Stimulated activated CD4-positive, alpha-beta T cell treated with anti-CD3 and anti-CD28 coated beads, TNF-alpha, amount 100 ng/mL, for 1 hour (primary cell): Measurements from ENCODE around the gene SEPTIN8.

Experiments
- DNase-seq, 3 donors: peaks; one replicate each; pipeline ENCODE4 v3.0.0-alpha.2; 2020; ENCODE audit warnings: low read depth in 3 of 3, low spot score in 1 of 3

SEPTIN8 gene

GRCh38 chr5:132777209-132778069 is at the start of gene SEPTIN8:
Gene SEPTIN8, minus strand, starts transcription at chr5:132777239. Its CDS starts 102 bp downstream, at chr5:132777137.
- DNase-seq = peak in 2 of 3 donors; percentile 7 to 23

GRCh38 chr5:132826424-132827082 is 49.5 kb upstream of the SEPTIN8 start:
- no peak for DNase-seq

GRCh38 chr5:132825834-132826391 is 48.9 kb upstream of the SEPTIN8 start:
- no peak for DNase-seq

GRCh38 chr5:132825033-132825833 is 48.2 kb upstream of the SEPTIN8 start:
- DNase-seq = no peak

GRCh38 chr5:132824426-132824825 is 47.4 kb upstream of the SEPTIN8 start:
- no peak for DNase-seq

- no peak for DNase-seq
These were observed 46.5 kb upstream of the SEPTIN8 start for GRCh38 chr5:132823481-132824050.

- no peak for DNase-seq
These were observed 45.8 kb upstream of the SEPTIN8 start for GRCh38 chr5:132822650-132823480.

- DNase-seq = no peak
These were observed 44.8 kb upstream of the SEPTIN8 start for GRCh38 chr5:132821791-132822190.

GRCh38 chr5:132821350-132821749 is 44.3 kb upstream of the SEPTIN8 start:
- DNase-seq = no peak

GRCh38 chr5:132820162-132820754 is 43.2 kb upstream of the SEPTIN8 start:
- peak; percentile 67 to 85 (median 72) for DNase-seq

GRCh38 chr5:132819468-132819867 is 42.4 kb upstream of the SEPTIN8 start:
- no peak for DNase-seq

- DNase-seq = no peak
These were observed 40.0 kb upstream of the SEPTIN8 start for GRCh38 chr5:132817011-132817410.

- no peak for DNase-seq
These were observed 39.5 kb upstream of the SEPTIN8 start for GRCh38 chr5:132816554-132816953.

- no peak for DNase-seq
These were observed 39.0 kb upstream of the SEPTIN8 start for GRCh38 chr5:132816083-132816482.

- DNase-seq = no peak
These were observed 38.4 kb upstream of the SEPTIN8 start for GRCh38 chr5:132815454-132815853.

GRCh38 chr5:132814503-132815294 is 37.7 kb upstream of the SEPTIN8 start:
- DNase-seq = no peak

GRCh38 chr5:132813599-132814502 is 36.8 kb upstream of the SEPTIN8 start:
- no peak for DNase-seq
